Ovary (tissue), 3 donors: ENCODE measurements around the gene PPP4R3A.
"Not testable (repeated sequence)": the region's sequence is repeated elsewhere in the genome, so short reads cannot be mapped to it uniquely, and the experiment has no call there.

ENCODE experiments used
- EP300 ChIP-seq: sonication (generic); formaldehyde crosslinking; IDR thresholded peaks from one replicate; pipeline ENCODE4 v1.6.1; 2017; ENCODE audit warnings: antibody characterized with exemption
- TF ChIP-seq, protein P1 (sequence below), 3 donors: fragments of 450-650 bp in 2 of 3; fragments of 200-600 bp in 1 of 3; IDR thresholded peaks; one replicate each; pipeline versions ENCODE4 v1.5.1 to v1.8.0; 2016 to 2022; ENCODE audit warnings: antibody characterized with exemption in 3 of 3, mild to moderate bottlenecking in 1 of 3
- donor health status: DM: no; HTN: no; CAD: no.

DNA sequence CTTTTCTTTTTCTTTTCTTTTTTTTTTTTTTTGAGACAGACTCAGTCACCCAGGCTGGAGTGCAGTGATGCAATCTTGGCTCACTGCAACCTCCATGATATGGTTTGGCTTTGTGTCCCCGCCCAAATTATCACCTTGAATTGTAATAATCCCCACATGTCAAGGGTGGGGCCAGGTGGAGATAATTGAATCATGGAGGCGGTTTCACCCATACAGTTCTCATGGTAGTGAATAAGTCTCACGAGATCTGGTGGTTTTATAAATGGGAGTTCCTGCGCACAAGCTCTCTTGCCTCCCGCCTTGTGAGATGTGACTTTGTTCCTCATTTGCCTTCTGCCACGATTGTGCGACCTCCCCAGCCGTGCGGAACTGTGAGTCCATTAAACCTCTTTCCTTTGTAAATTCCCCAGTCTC lies 84.6 kb downstream of the PPP4R3A start:
- TF ChIP-seq EP300: not testable (repeated sequence)
- TF ChIP-seq, protein P1, sequence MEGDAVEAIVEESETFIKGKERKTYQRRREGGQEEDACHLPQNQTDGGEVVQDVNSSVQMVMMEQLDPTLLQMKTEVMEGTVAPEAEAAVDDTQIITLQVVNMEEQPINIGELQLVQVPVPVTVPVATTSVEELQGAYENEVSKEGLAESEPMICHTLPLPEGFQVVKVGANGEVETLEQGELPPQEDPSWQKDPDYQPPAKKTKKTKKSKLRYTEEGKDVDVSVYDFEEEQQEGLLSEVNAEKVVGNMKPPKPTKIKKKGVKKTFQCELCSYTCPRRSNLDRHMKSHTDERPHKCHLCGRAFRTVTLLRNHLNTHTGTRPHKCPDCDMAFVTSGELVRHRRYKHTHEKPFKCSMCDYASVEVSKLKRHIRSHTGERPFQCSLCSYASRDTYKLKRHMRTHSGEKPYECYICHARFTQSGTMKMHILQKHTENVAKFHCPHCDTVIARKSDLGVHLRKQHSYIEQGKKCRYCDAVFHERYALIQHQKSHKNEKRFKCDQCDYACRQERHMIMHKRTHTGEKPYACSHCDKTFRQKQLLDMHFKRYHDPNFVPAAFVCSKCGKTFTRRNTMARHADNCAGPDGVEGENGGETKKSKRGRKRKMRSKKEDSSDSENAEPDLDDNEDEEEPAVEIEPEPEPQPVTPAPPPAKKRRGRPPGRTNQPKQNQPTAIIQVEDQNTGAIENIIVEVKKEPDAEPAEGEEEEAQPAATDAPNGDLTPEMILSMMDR (IDR thresholded peaks at IDR 0.05): not testable (repeated sequence)
